Measurements from ENCODE around the gene ZNF441.

Gene ZNF441

GRCh38 chr19:11766597-11767591 lies at the start of gene ZNF441:
TSS of gene ZNF441 (plus strand) at chr19:11767000. CDS start at chr19:11767194, 194 bp downstream.
- H3K36me3 ChIP-seq (ENCODE audit: insufficient read depth, low read length): no peaks in the 10 kb centered on the region; the same call in 1 of the 2 replicates
- peaks cover 12% of the 10 kb centered on the region for H3K79me2 ChIP-seq (ENCODE audit: insufficient read depth, low read length)
- TF ChIP-seq EZH2 (IDR thresholded peaks at IDR 0.05; ENCODE audit: borderline replicate concordance, low read depth, low read length, severe bottlenecking): no peak
- peak; percentile 2 for TF ChIP-seq CTCF (IDR thresholded peaks at IDR 0.05; ENCODE audit: borderline replicate concordance, extremely low read depth, low read length, poor library complexity, severe bottlenecking)
- peak within 1 kb of the TSS; percentile 57 for H3K9ac ChIP-seq (ENCODE audit: low read depth, low read length)
- H3K9me3 ChIP-seq (ENCODE audit: insufficient read depth, low read length, severe bottlenecking): no peaks in the 10 kb centered on the region
- peak within 1 kb of the TSS; percentile 49 to 79; a peak in 3 of 4 replicates for H3K4me3 ChIP-seq (ENCODE audit: low read depth in 1 of 2, low read length in 2 of 2)
- DNase-seq: peak; percentile 97
- H3K27ac ChIP-seq (ENCODE audit: low read length): peak within 1 kb of the TSS; percentile 81
- no peaks in the 10 kb centered on the region for H3K27me3 ChIP-seq (ENCODE audit: insufficient read depth, low read length, poor library complexity)
- ATAC-seq (ENCODE audit: insufficient read depth, low read depth): peak; percentile 98
- peaks cover 25% of the 10 kb centered on the region for H3K4me1 ChIP-seq (ENCODE audit: insufficient read depth, low read length)
- H4K20me1 ChIP-seq (ENCODE audit: insufficient read depth, low read length): no peaks in the 10 kb centered on the region
- H3K4me2 ChIP-seq (ENCODE audit: insufficient read depth, low read length): peak within 1 kb of the TSS; percentile 70
- H2AFZ ChIP-seq (ENCODE audit: low read depth, low read length): peak within 1 kb of the TSS; percentile 84

GRCh38 chr19:11721681-11722080 lies 45.1 kb upstream of the ZNF441 start:
- Histone ChIP-seq H3K9ac (ENCODE audit: low read depth, low read length) (no peak overlapping the region), H3K4me1 (ENCODE audit: insufficient read depth, low read length) (no peaks in the 10 kb centered on the region), H2AFZ (ENCODE audit: low read depth, low read length) (no peak overlapping the region), H3K79me2 (ENCODE audit: insufficient read depth, low read length) (peaks cover 13% of the 10 kb centered on the region; the same call in 1 of the 2 replicates), H4K20me1 (ENCODE audit: insufficient read depth, low read length) (no peaks in the 10 kb centered on the region), H3K4me3 (ENCODE audit: low read depth in 1 of 2, low read length in 2 of 2) (no peak overlapping the region), H3K9me3 (ENCODE audit: insufficient read depth, low read length, severe bottlenecking) (no peaks in the 10 kb centered on the region), H3K27me3 (ENCODE audit: insufficient read depth, low read length, poor library complexity) (no peaks in the 10 kb centered on the region), H3K36me3 (ENCODE audit: insufficient read depth, low read length) (peaks cover 56% of the 10 kb centered on the region), H3K4me2 (ENCODE audit: insufficient read depth, low read length) (no peak overlapping the region), H3K27ac (ENCODE audit: low read length) (no peak overlapping the region)
- ATAC-seq (ENCODE audit: insufficient read depth, low read depth) (no peak), DNase-seq (no peak)
- TF ChIP-seq CTCF (IDR thresholded peaks at IDR 0.05; ENCODE audit: borderline replicate concordance, extremely low read depth, low read length, poor library complexity, severe bottlenecking) (no peak), EZH2 (IDR thresholded peaks at IDR 0.05; ENCODE audit: borderline replicate concordance, low read depth, low read length, severe bottlenecking) (no peak)

- H2AFZ ChIP-seq (ENCODE audit: low read depth, low read length): no peak overlapping the region
- TF ChIP-seq CTCF (IDR thresholded peaks at IDR 0.05; ENCODE audit: borderline replicate concordance, extremely low read depth, low read length, poor library complexity, severe bottlenecking): no peak
- no peak for TF ChIP-seq EZH2 (IDR thresholded peaks at IDR 0.05; ENCODE audit: borderline replicate concordance, low read depth, low read length, severe bottlenecking)
- no peaks in the 10 kb centered on the region for H3K4me1 ChIP-seq (ENCODE audit: insufficient read depth, low read length)
- H3K9me3 ChIP-seq (ENCODE audit: insufficient read depth, low read length, severe bottlenecking): no peaks in the 10 kb centered on the region
- no peak for DNase-seq
- H3K36me3 ChIP-seq (ENCODE audit: insufficient read depth, low read length): peaks cover 56% of the 10 kb centered on the region
- no peak for ATAC-seq (ENCODE audit: insufficient read depth, low read depth)
- no peaks in the 10 kb centered on the region for H3K27me3 ChIP-seq (ENCODE audit: insufficient read depth, low read length, poor library complexity)
- H3K4me2 ChIP-seq (ENCODE audit: insufficient read depth, low read length): no peak overlapping the region
- no peak overlapping the region for H3K9ac ChIP-seq (ENCODE audit: low read depth, low read length)
- no peak overlapping the region for H3K4me3 ChIP-seq (ENCODE audit: low read depth in 1 of 2, low read length in 2 of 2)
- no peak overlapping the region for H3K27ac ChIP-seq (ENCODE audit: low read length)
- H3K79me2 ChIP-seq (ENCODE audit: insufficient read depth, low read length): peaks cover 17% of the 10 kb centered on the region; the same call in 1 of the 2 replicates
- no peaks in the 10 kb centered on the region for H4K20me1 ChIP-seq (ENCODE audit: insufficient read depth, low read length)
Measured at GRCh38 chr19:11722414-11722813, 44.4 kb upstream of the ZNF441 start.

Data from DND-41 (cell line).